IMR-90 (cell line): ENCODE measurements around the gene SMARCC2. TPM values are rescaled to one million over a fixed set of nuclear protein-coding genes. Genes with fewer than 3 reads are reported as not detected.

ENCODE experiments used
- ATAC-seq: fragments of 200-7000 bp; cut with Tn5 transposase; 2 replicates; pipeline ENCODE4 v1.9.1; 2020; ENCODE audit warnings: low read depth, mild to moderate bottlenecking, moderate library complexity
- BruUV-seq: library from RNA; stranded (reverse); fragments of 400-500 nt; replicated peaks from 2 replicates; lab custom pipeline; 2021; lab: Mats Ljungman, UMichigan
- CTCF ChIA-PET: fragments of 300-600 bp; formaldehyde crosslinking; extraction: SDS; loops from one replicate; lab custom pipeline; 2021; ENCODE audit warnings: antibody characterized with exemption; lab: Yijun Ruan, JAX
- POLR2A ChIA-PET: fragments of 300-600 bp; sonication (Branson Sonifier 250); formaldehyde crosslinking; loops from one replicate; lab custom pipeline; 2022; ENCODE audit warnings: antibody characterized with exemption; ENCODE audit not compliant: unreplicated experiment; lab: Charles Lee
- DNase-seq: peaks from one replicate; pipeline ENCODE4 v3.0.0; 2013
- H2AFZ ChIP-seq: replicated peaks from 2 replicates; pipeline ENCODE3; 2013; ENCODE audit warnings: low read length, mild to moderate bottlenecking; ENCODE audit not compliant: poor library complexity
- H2AK5ac ChIP-seq: 2 replicates; pipeline ENCODE4 v1.6.1; 2013; ENCODE audit warnings: low read depth, low read length, inconsistent platforms
- H2AK9ac ChIP-seq: replicated peaks from 2 replicates; pipeline ENCODE3; 2013; ENCODE audit warnings: mild to moderate bottlenecking, low read depth, low read length, moderate library complexity; ENCODE audit not compliant: poor library complexity
- H2BK120ac ChIP-seq: 2 replicates; pipeline ENCODE4 v1.6.1; 2013; ENCODE audit warnings: low read depth, low read length, inconsistent platforms
- H2BK15ac ChIP-seq: 3 replicates; pipeline ENCODE4 v1.6.1; 2013; ENCODE audit warnings: low read depth, low read length, inconsistent platforms
- H2BK20ac ChIP-seq: 2 replicates; pipeline ENCODE4 v1.6.1; 2013; ENCODE audit warnings: low read depth, mild to moderate bottlenecking, inconsistent platforms, low read length, moderate library complexity
- H2BK5ac ChIP-seq: 2 replicates; pipeline ENCODE4 v1.6.1; 2013; ENCODE audit warnings: mild to moderate bottlenecking, low read depth, low read length, inconsistent platforms; ENCODE audit not compliant: poor library complexity, severe bottlenecking
- H3K14ac ChIP-seq: replicated peaks from 2 replicates; pipeline ENCODE4 v1.6.1; 2013; ENCODE audit warnings: low read depth, low read length, inconsistent platforms
- H3K18ac ChIP-seq: 2 replicates; pipeline ENCODE4 v1.6.1; 2013; ENCODE audit warnings: low read depth, low read length, control low read depth
- H3K23ac ChIP-seq: 2 replicates; pipeline ENCODE4 v1.6.1; 2013; ENCODE audit warnings: low read depth, low read length, inconsistent platforms
- H3K27ac ChIP-seq: 2 replicates; pipeline ENCODE4 v1.5.1; 2013; ENCODE audit warnings: mild to moderate bottlenecking, control low read depth, low read length; ENCODE audit not compliant: insufficient read depth
- H3K27me3 ChIP-seq: 2 replicates; pipeline ENCODE4 v1.6.1; 2013; ENCODE audit warnings: low read length; ENCODE audit not compliant: control insufficient read depth, insufficient read depth
- H3K36me3 ChIP-seq: 2 replicates; pipeline ENCODE4 v1.6.1; 2013; ENCODE audit warnings: low read length, mixed read lengths; ENCODE audit not compliant: control insufficient read depth, insufficient read depth
- H3K4ac ChIP-seq: 2 replicates; pipeline ENCODE4 v1.6.1; 2013; ENCODE audit warnings: low read depth, low read length, inconsistent platforms
- H3K4me1 ChIP-seq: 2 replicates; pipeline ENCODE4 v1.6.1; 2013; ENCODE audit warnings: low read length, mixed read lengths; ENCODE audit not compliant: control insufficient read depth, insufficient read depth
- H3K4me2 ChIP-seq: 2 replicates; pipeline ENCODE4 v1.6.1; 2013; ENCODE audit warnings: low read depth, mild to moderate bottlenecking, control low read depth, low read length, moderate library complexity
- H3K4me3 ChIP-seq: 2 replicates; pipeline ENCODE4 v1.5.1; 2013; ENCODE audit warnings: low read depth, mild to moderate bottlenecking, control low read depth, low read length, moderate library complexity; ENCODE audit not compliant: insufficient read depth
- H3K56ac ChIP-seq: 2 replicates; pipeline ENCODE4 v1.6.1; 2013; ENCODE audit warnings: low read length, inconsistent platforms; ENCODE audit not compliant: insufficient read depth; ENCODE audit errors: extremely low read depth
- H3K79me1 ChIP-seq, 2 experiments: 2 replicates each; pipeline ENCODE4 v1.6.1; 2013; ENCODE audit warnings: low read length in 2 of 2, inconsistent platforms in 1 of 2, low read depth in 1 of 2
- H3K9ac ChIP-seq: 2 replicates; pipeline ENCODE4 v1.6.1; 2013; ENCODE audit warnings: low read depth, low read length, control low read depth
- H3K9me1 ChIP-seq: 2 replicates; pipeline ENCODE4 v1.6.1; 2013; ENCODE audit warnings: low read length, inconsistent platforms; ENCODE audit not compliant: insufficient read depth
- H3K9me3 ChIP-seq: 2 replicates; pipeline ENCODE4 v1.6.1; 2013; ENCODE audit warnings: low read length; ENCODE audit not compliant: control insufficient read depth, insufficient read depth
- H4K20me1 ChIP-seq: 2 replicates; pipeline ENCODE4 v1.6.1; 2013; ENCODE audit warnings: low read length, inconsistent platforms; ENCODE audit not compliant: insufficient read depth
- H4K5ac ChIP-seq: 2 replicates; pipeline ENCODE4 v1.6.1; 2013; ENCODE audit warnings: mild to moderate bottlenecking, low read depth, low read length, control low read depth
- H4K8ac ChIP-seq, 2 experiments: 2 replicates each; pipeline ENCODE4 v1.6.1; 2013; ENCODE audit warnings: low read depth in 2 of 2, low read length in 2 of 2, control low read depth in 1 of 2, inconsistent platforms in 1 of 2
- H4K91ac ChIP-seq: 2 replicates; pipeline ENCODE4 v1.6.1; 2013; ENCODE audit warnings: low read depth, low read length, inconsistent platforms; ENCODE audit not compliant: insufficient read depth
- BHLHE40 ChIP-seq: fragments of 150-350 bp; IDR thresholded peaks from 2 replicates; pipeline ENCODE4 v1.6.1; 2016; ENCODE audit warnings: mild to moderate bottlenecking, low read depth, low read length
- CEBPB ChIP-seq: IDR thresholded peaks from 2 replicates; pipeline ENCODE4 v1.6.1; 2012; ENCODE audit warnings: low read depth, low read length, improper control_type of control experiment
- CHD1 ChIP-seq: IDR thresholded peaks from 2 replicates; pipeline ENCODE4 v1.6.1; 2012; ENCODE audit warnings: low read depth, low read length, improper control_type of control experiment
- CTCF ChIP-seq: conservative IDR thresholded peaks from 2 replicates; pipeline ENCODE4 v1.5.1; 2012; ENCODE audit warnings: mild to moderate bottlenecking, low read depth, low read length, improper control_type of control experiment
- FOS ChIP-seq: fragments of 150-350 bp; IDR thresholded peaks from 2 replicates; pipeline ENCODE4 v1.6.1; 2016; ENCODE audit warnings: low read depth, low read length
- NFE2L2 ChIP-seq: fragments of 150-350 bp; IDR thresholded peaks from 2 replicates; pipeline ENCODE4 v1.6.1; 2016; ENCODE audit warnings: low read depth, mild to moderate bottlenecking, low read length
- POLR2A ChIP-seq: IDR thresholded peaks from 2 replicates; pipeline ENCODE4 v1.6.1; 2012; ENCODE audit warnings: mild to moderate bottlenecking, low read depth, low read length
- RAD21 ChIP-seq: IDR thresholded peaks from 2 replicates; pipeline ENCODE4 v1.6.1; 2012; ENCODE audit warnings: low read length, improper control_type of control experiment
- RCOR1 ChIP-seq: IDR thresholded peaks from 2 replicates; pipeline ENCODE4 v1.6.1; 2012; ENCODE audit warnings: mild to moderate bottlenecking, low read length, improper control_type of control experiment; ENCODE audit not compliant: insufficient replicate concordance
- RFX5 ChIP-seq: IDR thresholded peaks from 2 replicates; pipeline ENCODE4 v1.8.0; 2012; ENCODE audit warnings: low read depth, mild to moderate bottlenecking, low read length, moderate library complexity
- SMC3 ChIP-seq: fragments of 150-350 bp; IDR thresholded peaks from 2 replicates; pipeline ENCODE4 v1.6.1; 2016; ENCODE audit warnings: low read depth, mild to moderate bottlenecking, antibody characterized with exemption, low read length, moderate library complexity
- WGBS, 2 experiments: methylation state at CpG; one replicate each; pipeline versions ENCODE4 v1.1.5 to v1.1.7; 2013; ENCODE audit warnings: missing lambda C conversion rate in 2 of 2; ENCODE audit not compliant: insufficient read length in 1 of 2; ENCODE audit errors: extremely low coverage in 2 of 2; 5-methylcytosine and 5-hydroxymethylcytosine counted together
- dilution Hi-C: fragments of 300-500 bp; cut with HindIII; formaldehyde crosslinking; loops from one replicate; pipeline ENCODE4 v1.14.3; 2018; ENCODE audit warnings: low sequenced_read_pairs; ENCODE audit not compliant: unreplicated experiment
- in situ Hi-C: fragments of 300-500 bp; cut with MboI; formaldehyde crosslinking; loops from 3 replicates; pipeline ENCODE4 v1.14.3; 2019; ENCODE audit warnings: low sequenced_read_pairs, inconsistent platforms, mixed read lengths
- intact Hi-C: fragments of 100-400 bp; cut with micrococcal nuclease; formaldehyde crosslinking; loops from 2 replicates; pipeline ENCODE4 v1.10.0; 2022
- polyA plus RNA-seq, 3 experiments: library from polyadenylated mRNA; depleted of rRNA; stranded (reverse); fragments of >200 nt; gene quantifications; 2 replicates each; pipeline ENCODE4 v1.2.3, GENCODE V29; 2012; ENCODE audit warnings: low replicate concordance in 1 of 3
- total RNA-seq: library from RNA; depleted of rRNA; stranded (reverse); fragments of >200 nt; gene quantifications from 2 replicates; pipeline ENCODE4 v1.2.3, GENCODE V29; 2012
- TF ChIP-seq, protein P1 (sequence below): fragments of 150-350 bp; IDR thresholded peaks from 2 replicates; pipeline ENCODE4 v1.6.1; 2016; ENCODE audit warnings: low read depth, mild to moderate bottlenecking, low read length, moderate library complexity, borderline replicate concordance

SMARCC2 gene
- total and polyA plus RNA-seq, 2 of the 4 experiments (the other 2 are of a cell fraction) = 42.3 to 43.8 TPM

DNA sequence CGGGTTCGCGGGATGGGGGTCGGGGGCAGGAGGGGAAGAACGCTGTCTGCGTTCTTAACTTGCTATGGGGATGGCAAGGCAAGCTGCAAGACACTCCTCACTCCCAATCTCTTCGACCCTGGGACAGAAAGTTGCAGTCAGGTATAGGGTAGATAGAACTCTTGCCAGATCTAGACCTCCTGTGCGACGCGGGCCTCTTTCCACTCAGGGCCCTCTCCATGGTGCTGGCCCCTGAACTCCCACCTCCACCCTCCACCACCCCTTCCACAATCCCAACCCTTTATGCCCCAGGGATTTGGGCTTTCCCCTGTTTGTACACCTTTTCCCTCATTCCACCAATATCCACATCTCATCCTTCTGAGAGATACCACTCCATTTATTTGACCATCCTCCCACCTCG lies 35.7 kb upstream of the SMARCC2 start:
- H3K9me3 ChIP-seq = no peaks in the 10 kb centered on the region
- no peak overlapping the region for H2BK5ac ChIP-seq
- no peaks in the 10 kb centered on the region for H4K20me1 ChIP-seq
- DNase-seq = no peak
- peak overlapping the region; percentile 87; the same call in 1 of the 2 replicates for H3K14ac ChIP-seq
- H3K56ac ChIP-seq = no peak overlapping the region
- H3K4me2 ChIP-seq = peak overlapping the region; percentile 98
- no peak for ATAC-seq
- peaks cover 6% of the 10 kb centered on the region; the same call in 1 of the 2 replicates for H3K36me3 ChIP-seq
- 100% methylated on average over 1 of the region's 11 CpGs; no CpG with 5 or more reads in 1 of the 2 experiments for WGBS, 2 experiments
- H3K23ac ChIP-seq = peak overlapping the region; percentile 7; the same call in 1 of the 2 replicates
- TF ChIP-seq RAD21 (no peak), RCOR1 (no peak), BHLHE40 (no peak), FOS (no peak), POLR2A (no peak), CTCF (no peak), CEBPB (no peak), CHD1 (no peak), SMC3 (no peak), RFX5 (no peak), NFE2L2 (no peak)
- TF ChIP-seq, protein P1, sequence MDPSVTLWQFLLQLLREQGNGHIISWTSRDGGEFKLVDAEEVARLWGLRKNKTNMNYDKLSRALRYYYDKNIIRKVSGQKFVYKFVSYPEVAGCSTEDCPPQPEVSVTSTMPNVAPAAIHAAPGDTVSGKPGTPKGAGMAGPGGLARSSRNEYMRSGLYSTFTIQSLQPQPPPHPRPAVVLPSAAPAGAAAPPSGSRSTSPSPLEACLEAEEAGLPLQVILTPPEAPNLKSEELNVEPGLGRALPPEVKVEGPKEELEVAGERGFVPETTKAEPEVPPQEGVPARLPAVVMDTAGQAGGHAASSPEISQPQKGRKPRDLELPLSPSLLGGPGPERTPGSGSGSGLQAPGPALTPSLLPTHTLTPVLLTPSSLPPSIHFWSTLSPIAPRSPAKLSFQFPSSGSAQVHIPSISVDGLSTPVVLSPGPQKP = no peak
- H2BK120ac ChIP-seq = no peak overlapping the region
- ChIA-PET POLR2A (no interaction called here), CTCF (no interaction called here)
- peak overlapping the region; percentile 87 to 93; a peak in 3 of 4 replicates for H4K8ac ChIP-seq
- intact Hi-C loops (loop anchor here (1.0 kb wide), 3 partner anchors 28 to 106 kb away; no protein-coding TSS in a partner anchor), dilution Hi-C loops (no loop called here), in situ Hi-C loops (no loop called here)
- no TSS peak for BruUV-seq
- peaks cover 13% of the 10 kb centered on the region for H3K9me1 ChIP-seq
- H2AK9ac ChIP-seq = peak overlapping the region; percentile 83
- no peaks in the 10 kb centered on the region for H3K27me3 ChIP-seq
- H4K5ac ChIP-seq = no peak overlapping the region
- peak overlapping the region; percentile 57; the same call in 1 of the 2 replicates for H3K27ac ChIP-seq
- no peak overlapping the region for H2BK15ac ChIP-seq
- no peak overlapping the region for H4K91ac ChIP-seq
- H3K4me3 ChIP-seq = peak overlapping the region; percentile 63
- peaks cover 4% of the 10 kb centered on the region; the same call in 1 of the 2 replicates for H3K4me1 ChIP-seq
- H3K18ac ChIP-seq = no peak overlapping the region
- H2BK20ac ChIP-seq = no peak overlapping the region
- H2AK5ac ChIP-seq = peak overlapping the region; percentile 88
- H3K79me1 ChIP-seq = peaks cover 19 to 36% of the 10 kb centered on the region in 2 experiments
- H2AFZ ChIP-seq = peak overlapping the region; percentile 92
- H3K4ac ChIP-seq = peak overlapping the region; percentile 92; the same call in 1 of the 2 replicates
- H3K9ac ChIP-seq = peak overlapping the region; percentile 79; the same call in 1 of the 2 replicates
